Tibial nerve (tissue), 4 donors: ENCODE results near the gene ANHX.

ENCODE experiments used
- CTCF ChIP-seq, 5 experiments: fragments of 200-600 bp in 3 of 5; fragments of 450-650 bp in 2 of 5; sonication (generic) in 3 of 5; IDR thresholded peaks; one replicate each; pipeline ENCODE4 v1.5.1; 2016 to 2019; ENCODE audit warnings: antibody characterized with exemption in 5 of 5, mild to moderate bottlenecking in 3 of 5, moderate library complexity in 2 of 5
- EP300 ChIP-seq, 2 donors: sonication (generic); formaldehyde crosslinking; IDR thresholded peaks; one replicate each; pipeline ENCODE4 v1.6.1; 2017; ENCODE audit warnings: antibody characterized with exemption in 2 of 2, mild to moderate bottlenecking in 1 of 2

GRCh38 chr12:133181238-133181959 lies 54.3 kb downstream of the ANHX start, which contains the start of gene ZNF268:
- TF ChIP-seq EP300 (IDR thresholded peaks at IDR 0.05) (peak; percentile 70 to 91), CTCF (IDR thresholded peaks at IDR 0.05) (peak; percentile 54 to 83 (median 69))
